Thoracic aorta (tissue), 2 donors: Measurements from ENCODE around the gene NPEPL1. TPM values are rescaled to one million over a fixed set of nuclear protein-coding genes. Genes with fewer than 3 reads are reported as not detected.

Experiments
- ATAC-seq: fragments of 150-250 bp; one replicate; pipeline ENCODE4 v1.8.0; 2017; ENCODE audit warnings: low read depth; ENCODE audit not compliant: insufficient number of reproducible peaks, low FRiP score
- DNase-seq: peaks from one replicate; pipeline ENCODE4 v3.0.0-alpha.2; 2020; ENCODE audit warnings: low spot score
- H3K27ac ChIP-seq, 2 donors: fragments of 200-600 bp; sonication (generic); 1 replicate in 1 of 2; 2 replicates in 1 of 2; pipeline ENCODE4 v1.5.1; 2016; ENCODE audit warnings: mild to moderate bottlenecking in 2 of 2, moderate library complexity in 2 of 2
- H3K27me3 ChIP-seq: fragments of 200-600 bp; sonication (generic); replicated peaks from 2 replicates; pipeline ENCODE4 v1.6.0; 2016; ENCODE audit warnings: mild to moderate bottlenecking; ENCODE audit not compliant: insufficient read depth
- H3K36me3 ChIP-seq: fragments of 200-600 bp; sonication (generic); one replicate; pipeline ENCODE4 v1.5.1; 2016
- H3K4me1 ChIP-seq, 2 donors: fragments of 200-600 bp; sonication (generic); 1 replicate in 1 of 2; 2 replicates in 1 of 2; pipeline versions ENCODE4 v1.5.1 to v1.6.0; 2016; ENCODE audit warnings: low read depth in 2 of 2, mild to moderate bottlenecking in 1 of 2; ENCODE audit not compliant: control insufficient read depth in 1 of 2
- H3K4me3 ChIP-seq: fragments of 200-600 bp; sonication (generic); 2 replicates; pipeline ENCODE4 v1.5.1; 2016; ENCODE audit warnings: mild to moderate bottlenecking
- H3K9me3 ChIP-seq: fragments of 200-600 bp; sonication (generic); 2 replicates; pipeline ENCODE4 v1.5.1; 2016
- total RNA-seq, 2 donors: library from RNA; depleted of rRNA; stranded (reverse); fragments of >200 nt; gene quantifications; one replicate each; pipeline versions ENCODE4 v1.1.0 to v1.2.3, GENCODE V29; 2016
- TF ChIP-seq, protein P1 (sequence below): fragments of 200-600 bp; sonication (generic); IDR thresholded peaks from one replicate; pipeline ENCODE4 v1.5.1; 2019; ENCODE audit warnings: antibody characterized with exemption

Gene NPEPL1
- total RNA-seq, 2 donors from 2014 or later = 47.1 to 59.4 TPM

GRCh38 chr20:58744836-58745235, 52.2 kb downstream of the NPEPL1 start:
- ATAC-seq = no peak
- DNase-seq = no peak
- no peak overlapping the region for H3K4me3 ChIP-seq
- TF ChIP-seq, protein P1, sequence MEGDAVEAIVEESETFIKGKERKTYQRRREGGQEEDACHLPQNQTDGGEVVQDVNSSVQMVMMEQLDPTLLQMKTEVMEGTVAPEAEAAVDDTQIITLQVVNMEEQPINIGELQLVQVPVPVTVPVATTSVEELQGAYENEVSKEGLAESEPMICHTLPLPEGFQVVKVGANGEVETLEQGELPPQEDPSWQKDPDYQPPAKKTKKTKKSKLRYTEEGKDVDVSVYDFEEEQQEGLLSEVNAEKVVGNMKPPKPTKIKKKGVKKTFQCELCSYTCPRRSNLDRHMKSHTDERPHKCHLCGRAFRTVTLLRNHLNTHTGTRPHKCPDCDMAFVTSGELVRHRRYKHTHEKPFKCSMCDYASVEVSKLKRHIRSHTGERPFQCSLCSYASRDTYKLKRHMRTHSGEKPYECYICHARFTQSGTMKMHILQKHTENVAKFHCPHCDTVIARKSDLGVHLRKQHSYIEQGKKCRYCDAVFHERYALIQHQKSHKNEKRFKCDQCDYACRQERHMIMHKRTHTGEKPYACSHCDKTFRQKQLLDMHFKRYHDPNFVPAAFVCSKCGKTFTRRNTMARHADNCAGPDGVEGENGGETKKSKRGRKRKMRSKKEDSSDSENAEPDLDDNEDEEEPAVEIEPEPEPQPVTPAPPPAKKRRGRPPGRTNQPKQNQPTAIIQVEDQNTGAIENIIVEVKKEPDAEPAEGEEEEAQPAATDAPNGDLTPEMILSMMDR = no peak
- H3K36me3 ChIP-seq = no peaks in the 10 kb centered on the region
- H3K27me3 ChIP-seq = no peaks in the 10 kb centered on the region
- H3K4me1 ChIP-seq = no peaks in the 10 kb centered on the region
- H3K9me3 ChIP-seq = no peaks in the 10 kb centered on the region
- H3K27ac ChIP-seq = no peak overlapping the region

- TF ChIP-seq, protein P1 = no peak
- Histone ChIP-seq H3K27me3 (no peaks in the 10 kb centered on the region), H3K9me3 (no peaks in the 10 kb centered on the region), H3K4me3 (no peak overlapping the region), H3K27ac (no peak overlapping the region), H3K36me3 (no peaks in the 10 kb centered on the region), H3K4me1 (no peaks in the 10 kb centered on the region)
- ATAC-seq (no peak), DNase-seq (no peak)
Measured at GRCh38 chr20:58745391-58745790, 52.8 kb downstream of the NPEPL1 start.

GRCh38 chr20:58746620-58747019, 54.0 kb downstream of the NPEPL1 start:
- Histone ChIP-seq H3K36me3 (no peaks in the 10 kb centered on the region), H3K27ac (no peak overlapping the region), H3K27me3 (no peaks in the 10 kb centered on the region), H3K4me1 (no peaks in the 10 kb centered on the region), H3K4me3 (no peak overlapping the region), H3K9me3 (no peaks in the 10 kb centered on the region)
- no peak for ATAC-seq
- DNase-seq = no peak
- TF ChIP-seq, protein P1 = no peak

- Histone ChIP-seq H3K4me1 (no peaks in the 10 kb centered on the region), H3K27ac (no peak overlapping the region), H3K9me3 (no peaks in the 10 kb centered on the region), H3K4me3 (no peak overlapping the region), H3K36me3 (no peaks in the 10 kb centered on the region), H3K27me3 (no peaks in the 10 kb centered on the region)
- ATAC-seq (no peak), DNase-seq (no peak)
- TF ChIP-seq, protein P1 = no peak
Measured at GRCh38 chr20:58747211-58747610, 54.6 kb downstream of the NPEPL1 start.

- H3K27ac ChIP-seq = no peak overlapping the region
- no peak overlapping the region for H3K4me3 ChIP-seq
- H3K36me3 ChIP-seq = no peaks in the 10 kb centered on the region
- DNase-seq (no peak), ATAC-seq (no peak)
- no peaks in the 10 kb centered on the region for H3K9me3 ChIP-seq
- H3K27me3 ChIP-seq = no peaks in the 10 kb centered on the region
- TF ChIP-seq, protein P1 = no peak
- no peaks in the 10 kb centered on the region for H3K4me1 ChIP-seq
Measured at GRCh38 chr20:58748618-58749017, 56.0 kb downstream of the NPEPL1 start.
